ENCODE measurements around the gene DPP9. TPM values are rescaled to one million over a fixed set of nuclear protein-coding genes. Genes with fewer than 3 reads are reported as not detected.

DPP9 gene
- total and polyA plus RNA-seq, 2 of the 8 experiments (the other 6 are each of a cell fraction or from before 2014, with no cell fraction given), result 11.6 to 40.7 TPM

- Histone ChIP-seq H2BK20ac (ENCODE audit: low read length) (no peak overlapping the region), H2BK5ac (ENCODE audit: low read depth, low read length) (no peak overlapping the region), H3K36me3 (ENCODE audit: control insufficient read depth in 2 of 4, insufficient read depth in 4 of 4, low read length in 3 of 4) (no peaks in the 10 kb centered on the region), H4K8ac (ENCODE audit: extremely low read depth, insufficient read depth, low read length) (no peak overlapping the region), H4K5ac (ENCODE audit: insufficient read length, low read depth, low read length) (no peak overlapping the region), H3K23ac (ENCODE audit: insufficient read length) (no peak overlapping the region), H2BK120ac (replicated peaks; ENCODE audit: low read depth, low read length) (no peak overlapping the region), H2BK15ac (ENCODE audit: low read length) (no peak overlapping the region), H2AFZ (ENCODE audit: low read length) (no peak overlapping the region), H3K56ac (replicated peaks; ENCODE audit: insufficient read length, low read depth, low read length) (no peak overlapping the region), H3K79me1 (ENCODE audit: low read depth, low read length) (no peaks in the 10 kb centered on the region), H3K4ac (replicated peaks; ENCODE audit: insufficient read length, low read depth, low read length) (no peak overlapping the region), H3K4me3 (ENCODE audit: extremely low read depth in 1 of 4, insufficient read depth in 2 of 4, low read depth in 3 of 4, low read length in 4 of 4) (no peak overlapping the region), H3K9ac (replicated peaks in 1 of 4; ENCODE audit: extremely low read depth in 1 of 4, low read depth in 3 of 4, low read length in 3 of 4) (no peak overlapping the region), H3K18ac (ENCODE audit: extremely low read depth, low read length) (no peak overlapping the region), H3K4me1 (replicated peaks in 1 of 4; ENCODE audit: control insufficient read depth in 3 of 4, insufficient read depth in 4 of 4, low read length in 3 of 4) (peaks cover 0 to 16% (median 9%) of the 10 kb centered on the region in 4 experiments; a peak in 5 of 7 replicates), H3K23me2 (ENCODE audit: low read depth, low read length) (peaks cover 3% of the 10 kb centered on the region; the same call in 1 of the 2 replicates), H3K9me3 (ENCODE audit: insufficient read depth in 2 of 2, low read depth in 1 of 2, low read length in 1 of 2) (no peaks in the 10 kb centered on the region), H3K79me2 (ENCODE audit: control insufficient read depth in 1 of 2, insufficient read depth in 2 of 2, low read length in 2 of 2) (no peaks in the 10 kb centered on the region), H3K4me2 (ENCODE audit: insufficient read depth in 1 of 2, low read depth in 2 of 2, low read length in 2 of 2) (no peak overlapping the region), H3K27me3 (replicated peaks in 1 of 4; ENCODE audit: control insufficient read depth in 3 of 4, extremely low read depth in 1 of 4, insufficient read depth in 3 of 4, low read length in 3 of 4) (no peaks in the 10 kb centered on the region; a peak in 1 of 7 replicates), H4K91ac (replicated peaks; ENCODE audit: insufficient read length, low read length) (no peak overlapping the region), H4K20me1 (replicated peaks in 1 of 2; ENCODE audit: control insufficient read depth in 1 of 2, insufficient read depth in 2 of 2, low read length in 2 of 2) (no peaks in the 10 kb centered on the region), H3K27ac (ENCODE audit: low read depth, low read length) (no peak overlapping the region), H2BK12ac (ENCODE audit: low read depth, low read length) (no peak overlapping the region), H2AK5ac (ENCODE audit: low read depth, low read length) (no peak overlapping the region), H3K14ac (ENCODE audit: insufficient read length) (no peak overlapping the region)
- WGBS, 2 experiments (ENCODE audit: extremely low coverage in 1 of 2, insufficient coverage in 1 of 2, insufficient read length in 1 of 2, insufficient replicate concordance in 2 of 2, low coverage in 1 of 2, low lambda C conversion rate in 2 of 2, missing lambda C conversion rate in 1 of 2), result 86% methylated on average over 2 of the region's 2 CpGs; no CpG with 5 or more reads in 1 of the 2 experiments
- no peak for DNase-seq (ENCODE audit: low read depth in 1 of 2, low spot score in 2 of 2)
- ChIA-PET POLR2A (ENCODE audit: partially characterized antibody) (interaction anchor here (0.6 to 1.3 kb wide), 3 partner anchors 29 to 200 kb away, joined by 3 to 5 read pairs (median 3); no protein-coding TSS in a partner anchor), CTCF (ENCODE audit: partially characterized antibody) (interaction anchor here (0.6 to 19.1 kb wide), 7 partner anchors 8 to 171 kb away, joined by 3 to 212 read pairs (median 4); partner anchors contain the start of gene FEM1A)
- TF ChIP-seq CEBPB (IDR thresholded peaks at IDR 0.05; ENCODE audit: low read depth, low read length) (no peak), RAD21 (IDR thresholded peaks at IDR 0.05 in 1 of 2, conservative IDR thresholded peaks at IDR 0.05 in 1 of 2; ENCODE audit: low read depth in 2 of 2, low read length in 2 of 2) (no peak), RBBP5 (IDR thresholded peaks at IDR 0.05; ENCODE audit: borderline replicate concordance, low read depth, low read length) (no peak), EGR1 (IDR thresholded peaks at IDR 0.05; ENCODE audit: borderline replicate concordance, low read depth, low read length) (no peak), GABPA (IDR thresholded peaks at IDR 0.05; ENCODE audit: borderline replicate concordance, insufficient read depth, low read length) (no peak), CREB1 (IDR thresholded peaks at IDR 0.05) (no peak), ASH2L (IDR thresholded peaks at IDR 0.05; ENCODE audit: low read length) (no peak), RXRA (IDR thresholded peaks at IDR 0.05; ENCODE audit: insufficient read depth, low read depth, low read length) (no peak)
- FAIRE-seq, result no peak
Observed at GRCh38 chr19:4740092-4740491, 16.4 kb upstream of the DPP9 start.
